A549 (cell line): Measurements from ENCODE around the gene MATN4. TPM values are rescaled to one million over a fixed set of nuclear protein-coding genes. Genes with fewer than 3 reads are reported as not detected.
A peak's percentile ranks its signal among the peaks of the same experiment; 100 is the strongest.

ENCODE experiments used
- ATAC-seq, 2 experiments: fragments of 200-7000 bp in 1 of 2; fragments of >200 bp in 1 of 2; cut with Nextera tagmentation in 1 of 2; cut with Tn5 transposase in 1 of 2; 3 replicates each; pipeline versions ENCODE4 v1.8.0 to v1.9.1; 2018 to 2020; ENCODE audit warnings: mild to moderate bottlenecking in 1 of 2, moderate library complexity in 1 of 2
- CTCF ChIA-PET: fragments of 300-600 bp; sonication (Branson Sonifier 250); formaldehyde crosslinking; extraction: SDS; loops from one replicate; lab custom pipeline; 2021; ENCODE audit warnings: antibody characterized with exemption, inconsistent platforms; lab: Yijun Ruan, JAX
- POLR2A ChIA-PET: fragments of 350-600 bp; formaldehyde crosslinking; extraction: SDS; loops from one replicate; lab custom pipeline; 2021; ENCODE audit warnings: antibody characterized with exemption, inconsistent platforms; lab: Yijun Ruan, JAX
- DNase-seq, 2 experiments: peaks; one replicate each; pipeline versions ENCODE4 v3.0.0 to v3.0.0-alpha.2; 2011 to 2016; ENCODE audit warnings: low read depth in 1 of 2, low spot score in 1 of 2
- FAIRE-seq: peaks from 2 replicates; lab custom pipeline; 2011; peaks lifted over from hg19 to GRCh38; lab: Jason Lieb, UNC
- H3K27ac ChIP-seq, 2 experiments: fragments of >200 bp; sonication (Bioruptor Twin); formaldehyde crosslinking; 3 replicates each; pipeline ENCODE4 v1.5.1; 2016 to 2017
- H3K4me1 ChIP-seq: fragments of >200 bp; sonication (Bioruptor Twin); formaldehyde crosslinking; 3 replicates; pipeline ENCODE4 v1.6.1; 2016
- H3K4me2 ChIP-seq: fragments of >200 bp; sonication (Bioruptor Twin); formaldehyde crosslinking; 3 replicates; pipeline ENCODE4 v1.6.1; 2016
- H3K4me3 ChIP-seq: fragments of >200 bp; sonication (Bioruptor Twin); formaldehyde crosslinking; 3 replicates; pipeline ENCODE4 v1.5.1; 2016
- H3K9me3 ChIP-seq: fragments of >200 bp; sonication (Bioruptor Twin); formaldehyde crosslinking; 3 replicates; pipeline ENCODE4 v1.6.1; 2016
- CBX8 ChIP-seq: fragments of 200-600 bp; sonication (generic); IDR thresholded peaks from 2 replicates; pipeline ENCODE4 v1.6.1; 2016
- EP300 ChIP-seq, 2 experiments: fragments of >200 bp; sonication (Bioruptor Twin); formaldehyde crosslinking; IDR thresholded peaks; 2 replicates in 1 of 2; 3 replicates in 1 of 2; pipeline ENCODE4 v1.6.1; 2016 to 2017
- FOXS1 ChIP-seq: fragments of 250-450 bp; sonication (Bioruptor Pico); IDR thresholded peaks from 2 replicates; pipeline ENCODE4 v1.5.0; 2020; ENCODE audit warnings: mild to moderate bottlenecking, moderate library complexity
- HOXA7 ChIP-seq: fragments of 250-450 bp; sonication (Bioruptor Pico); IDR thresholded peaks from 2 replicates; pipeline ENCODE4 v1.5.0; 2020; ENCODE audit warnings: mild to moderate bottlenecking, moderate library complexity
- JUNB ChIP-seq: fragments of >200 bp; sonication (Bioruptor Twin); formaldehyde crosslinking; IDR thresholded peaks from 2 replicates; pipeline ENCODE4 v1.6.1; 2016
- NPAS2 ChIP-seq: fragments of 250-450 bp; sonication (Bioruptor Pico); IDR thresholded peaks from 2 replicates; pipeline ENCODE4 v1.8.0; 2022; ENCODE audit warnings: mild to moderate bottlenecking, moderate library complexity, borderline replicate concordance
- NR3C1 ChIP-seq: fragments of >200 bp; sonication (Bioruptor Twin); formaldehyde crosslinking; IDR thresholded peaks from 3 replicates; pipeline ENCODE4 v1.6.1; 2017
- PHF8 ChIP-seq: fragments of 200-600 bp; sonication (generic); IDR thresholded peaks from 2 replicates; pipeline ENCODE4 v1.6.1; 2016; ENCODE audit warnings: low read depth, mild to moderate bottlenecking, antibody characterized with exemption, moderate library complexity, borderline replicate concordance
- POLR2AphosphoS2 ChIP-seq: conservative IDR thresholded peaks from 2 replicates; pipeline ENCODE4 v1.6.1; 2012; ENCODE audit warnings: low read length, improper control_type of control experiment, inconsistent platforms
- RAD21 ChIP-seq, 2 experiments: fragments of >200 bp in 1 of 2; sonication (Bioruptor Twin) in 1 of 2; formaldehyde crosslinking in 1 of 2; IDR thresholded peaks in 1 of 2; conservative IDR thresholded peaks in 1 of 2; 2 replicates in 1 of 2; 3 replicates in 1 of 2; pipeline ENCODE4 v1.6.1; 2012 to 2018; ENCODE audit warnings: inconsistent platforms in 1 of 2
- RCOR1 ChIP-seq: fragments of 150-350 bp; IDR thresholded peaks from 2 replicates; pipeline ENCODE4 v1.6.1; 2014; ENCODE audit warnings: antibody characterized with exemption, low read length, low read depth
- SMC3 ChIP-seq: fragments of >200 bp; sonication (Bioruptor Twin); formaldehyde crosslinking; IDR thresholded peaks from 3 replicates; pipeline ENCODE4 v1.6.1; 2018; ENCODE audit warnings: inconsistent platforms
- TFCP2L1 ChIP-seq: fragments of 250-450 bp; sonication (Bioruptor Pico); IDR thresholded peaks from 2 replicates; pipeline ENCODE4 v1.5.0; 2021; ENCODE audit warnings: mild to moderate bottlenecking
- TP53 ChIP-seq: fragments of 250-450 bp; sonication (Bioruptor Pico); IDR thresholded peaks from 2 replicates; pipeline ENCODE4 v1.5.0; 2021; ENCODE audit warnings: mild to moderate bottlenecking, moderate library complexity
- ZFP36 ChIP-seq: fragments of 450-650 bp; IDR thresholded peaks from 2 replicates; pipeline ENCODE4 v1.6.1; 2014; ENCODE audit warnings: borderline replicate concordance; ENCODE audit not compliant: partially characterized antibody
- WGBS: methylation state at CpG from one replicate; pipeline ENCODE4 v1.1.6; 2017; ENCODE audit errors: missing lambda C conversion rate; 5-methylcytosine and 5-hydroxymethylcytosine counted together
- polyA plus RNA-seq, 4 experiments: library from polyadenylated mRNA; depleted of rRNA in 3 of 4; stranded (reverse); fragments of >200 nt; fragmentation: RNase III in 1 of 4; extraction: RNeasy Plus Mini Kit Qiagen cat#74134 plus additional on column Dnase treatment in 1 of 4; gene quantifications; 2 replicates in 3 of 4; 3 replicates in 1 of 4; pipeline ENCODE4 v1.2.3, GENCODE V29; 2011 to 2017
- TF ChIP-seq, protein P1 (sequence below): fragments of >200 bp; sonication (Bioruptor Twin); formaldehyde crosslinking; IDR thresholded peaks from 2 replicates; pipeline ENCODE4 v1.6.1; 2016
- TF ChIP-seq, protein P2 (sequence below): IDR thresholded peaks from 2 replicates; pipeline ENCODE4 v1.6.1; 2012; ENCODE audit warnings: low read depth, borderline replicate concordance
- TF ChIP-seq, protein P3 (sequence below): fragments of 150-350 bp; IDR thresholded peaks from 2 replicates; pipeline ENCODE4 v1.6.1; 2014; ENCODE audit warnings: low read depth, mild to moderate bottlenecking, low read length
- TF ChIP-seq, protein P4 (sequence below): fragments of >200 bp; sonication (Bioruptor Twin); formaldehyde crosslinking; IDR thresholded peaks from 3 replicates; pipeline ENCODE4 v1.5.1; 2016
- TF ChIP-seq, protein P5 (sequence below): fragments of 250-450 bp; sonication (Bioruptor Pico); IDR thresholded peaks from 2 replicates; pipeline ENCODE4 v1.5.0; 2020; ENCODE audit warnings: low read depth, mild to moderate bottlenecking, moderate library complexity
- TF ChIP-seq, protein P6 (sequence below): IDR thresholded peaks from 2 replicates; pipeline ENCODE4 v1.6.1; 2012
- TF ChIP-seq, protein P7 (sequence below): IDR thresholded peaks from 2 replicates; pipeline ENCODE4 v1.6.1; 2012

The MATN4 gene
- polyA plus RNA-seq, 2 of the 4 experiments (the other 2 are of a cell fraction): 0.04 to 0.05 TPM

DNA sequence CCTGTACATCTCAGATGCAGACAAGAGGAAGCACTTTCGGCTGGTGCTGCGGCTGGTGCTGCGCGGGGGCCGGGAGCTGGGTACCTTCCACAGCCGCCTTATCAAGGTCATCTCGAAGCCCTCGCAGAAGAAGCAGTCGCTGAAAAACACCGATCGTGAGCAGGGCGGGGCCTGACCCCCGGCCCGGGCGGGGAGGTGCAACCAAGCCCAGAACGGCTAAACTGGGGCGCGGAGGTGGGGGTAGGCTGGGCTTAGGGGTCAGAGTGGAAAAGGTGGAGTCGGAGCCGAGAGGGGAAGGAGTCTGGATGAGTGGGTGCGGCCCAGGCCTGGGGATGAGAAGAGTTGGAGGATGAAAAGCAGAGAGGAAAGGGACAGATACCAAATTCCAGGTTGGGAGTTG lies 4.1 kb upstream of the MATN4 start:
- CTCF ChIA-PET: interaction anchor here (0.6 to 3.0 kb wide), 45 partner anchors 8 to 459 kb away, joined by 3 to 27 read pairs (median 4); partner anchors contain the start of genes DBNDD2, KCNS1 and SYS1
- DNase-seq (no peak), FAIRE-seq (no peak), ATAC-seq (no peak)
- POLR2A ChIA-PET: interaction anchor here (1.0 kb wide), 1 partner anchor 268 kb away, joined by 3 read pairs; no protein-coding TSS in a partner anchor
- H3K4me2 ChIP-seq: peak overlapping the region; percentile 68; the same call in 2 of the 3 replicates
- H3K9me3 ChIP-seq: no peaks in the 10 kb centered on the region
- H3K27ac ChIP-seq: no peak overlapping the region
- 76% methylated on average over 13 of the region's 21 CpGs for WGBS
- H3K4me1 ChIP-seq: no peaks in the 10 kb centered on the region
- H3K4me3 ChIP-seq: no peak overlapping the region
- TF ChIP-seq, protein P1, sequence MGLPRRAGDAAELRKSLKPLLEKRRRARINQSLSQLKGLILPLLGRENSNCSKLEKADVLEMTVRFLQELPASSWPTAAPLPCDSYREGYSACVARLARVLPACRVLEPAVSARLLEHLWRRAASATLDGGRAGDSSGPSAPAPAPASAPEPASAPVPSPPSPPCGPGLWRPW: no peak
- TF ChIP-seq TFCP2L1 (CRISPR knock-in tag): no peak
- no peak for TF ChIP-seq ZFP36
- TF ChIP-seq TP53 (CRISPR knock-in tag): no peak
- TF ChIP-seq HOXA7 (CRISPR knock-in tag): no peak
- no peak for TF ChIP-seq CBX8
- TF ChIP-seq JUNB: no peak
- TF ChIP-seq EP300 (IDR thresholded peaks at IDR 0.05): no peak
- no peak for TF ChIP-seq RCOR1
- TF ChIP-seq FOXS1 (CRISPR knock-in tag): no peak
- TF ChIP-seq POLR2AphosphoS2: no peak
- TF ChIP-seq, protein P2, sequence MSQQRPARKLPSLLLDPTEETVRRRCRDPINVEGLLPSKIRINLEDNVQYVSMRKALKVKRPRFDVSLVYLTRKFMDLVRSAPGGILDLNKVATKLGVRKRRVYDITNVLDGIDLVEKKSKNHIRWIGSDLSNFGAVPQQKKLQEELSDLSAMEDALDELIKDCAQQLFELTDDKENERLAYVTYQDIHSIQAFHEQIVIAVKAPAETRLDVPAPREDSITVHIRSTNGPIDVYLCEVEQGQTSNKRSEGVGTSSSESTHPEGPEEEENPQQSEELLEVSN: no peak
- TF ChIP-seq, protein P3, sequence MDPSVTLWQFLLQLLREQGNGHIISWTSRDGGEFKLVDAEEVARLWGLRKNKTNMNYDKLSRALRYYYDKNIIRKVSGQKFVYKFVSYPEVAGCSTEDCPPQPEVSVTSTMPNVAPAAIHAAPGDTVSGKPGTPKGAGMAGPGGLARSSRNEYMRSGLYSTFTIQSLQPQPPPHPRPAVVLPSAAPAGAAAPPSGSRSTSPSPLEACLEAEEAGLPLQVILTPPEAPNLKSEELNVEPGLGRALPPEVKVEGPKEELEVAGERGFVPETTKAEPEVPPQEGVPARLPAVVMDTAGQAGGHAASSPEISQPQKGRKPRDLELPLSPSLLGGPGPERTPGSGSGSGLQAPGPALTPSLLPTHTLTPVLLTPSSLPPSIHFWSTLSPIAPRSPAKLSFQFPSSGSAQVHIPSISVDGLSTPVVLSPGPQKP: no peak
- TF ChIP-seq, protein P4, sequence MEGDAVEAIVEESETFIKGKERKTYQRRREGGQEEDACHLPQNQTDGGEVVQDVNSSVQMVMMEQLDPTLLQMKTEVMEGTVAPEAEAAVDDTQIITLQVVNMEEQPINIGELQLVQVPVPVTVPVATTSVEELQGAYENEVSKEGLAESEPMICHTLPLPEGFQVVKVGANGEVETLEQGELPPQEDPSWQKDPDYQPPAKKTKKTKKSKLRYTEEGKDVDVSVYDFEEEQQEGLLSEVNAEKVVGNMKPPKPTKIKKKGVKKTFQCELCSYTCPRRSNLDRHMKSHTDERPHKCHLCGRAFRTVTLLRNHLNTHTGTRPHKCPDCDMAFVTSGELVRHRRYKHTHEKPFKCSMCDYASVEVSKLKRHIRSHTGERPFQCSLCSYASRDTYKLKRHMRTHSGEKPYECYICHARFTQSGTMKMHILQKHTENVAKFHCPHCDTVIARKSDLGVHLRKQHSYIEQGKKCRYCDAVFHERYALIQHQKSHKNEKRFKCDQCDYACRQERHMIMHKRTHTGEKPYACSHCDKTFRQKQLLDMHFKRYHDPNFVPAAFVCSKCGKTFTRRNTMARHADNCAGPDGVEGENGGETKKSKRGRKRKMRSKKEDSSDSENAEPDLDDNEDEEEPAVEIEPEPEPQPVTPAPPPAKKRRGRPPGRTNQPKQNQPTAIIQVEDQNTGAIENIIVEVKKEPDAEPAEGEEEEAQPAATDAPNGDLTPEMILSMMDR: no peak
- TF ChIP-seq, protein P5, sequence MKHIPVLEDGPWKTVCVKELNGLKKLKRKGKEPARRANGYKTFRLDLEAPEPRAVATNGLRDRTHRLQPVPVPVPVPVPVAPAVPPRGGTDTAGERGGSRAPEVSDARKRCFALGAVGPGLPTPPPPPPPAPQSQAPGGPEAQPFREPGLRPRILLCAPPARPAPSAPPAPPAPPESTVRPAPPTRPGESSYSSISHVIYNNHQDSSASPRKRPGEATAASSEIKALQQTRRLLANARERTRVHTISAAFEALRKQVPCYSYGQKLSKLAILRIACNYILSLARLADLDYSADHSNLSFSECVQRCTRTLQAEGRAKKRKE (CRISPR knock-in tag): no peak
- no peak for TF ChIP-seq NPAS2
- no peak for TF ChIP-seq PHF8

DNA sequence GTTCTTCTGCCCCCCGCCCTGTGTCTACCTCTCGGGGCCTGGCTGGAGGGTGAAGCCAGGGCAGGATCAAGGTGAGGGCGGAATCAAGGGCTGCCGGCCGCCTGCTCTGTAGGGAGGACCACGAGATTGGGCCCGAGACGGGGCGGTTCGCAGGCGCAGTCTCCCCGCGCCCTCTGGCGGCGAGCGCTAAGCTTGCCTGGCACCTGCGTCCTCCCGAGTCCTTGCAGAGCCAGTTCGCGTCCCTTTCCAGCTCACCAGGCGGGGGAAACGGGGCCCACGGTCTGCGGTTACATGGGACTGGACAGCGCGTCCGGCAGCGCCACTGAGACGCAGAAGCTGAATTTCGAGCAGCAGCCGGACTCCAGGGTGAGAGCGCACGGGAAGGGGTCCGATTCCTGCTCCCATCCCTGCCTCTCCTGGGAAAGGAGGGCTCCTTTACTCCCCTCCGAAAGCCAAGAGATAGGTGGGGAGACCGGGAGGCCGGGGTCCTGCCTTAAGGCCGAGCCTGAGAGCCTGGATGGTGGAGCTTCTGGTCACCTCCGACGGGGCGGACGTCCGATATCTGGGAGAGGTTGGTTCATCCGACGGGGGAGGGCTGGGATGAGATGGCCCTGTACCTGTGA lies 3.6 kb upstream of the MATN4 start:
- no peak for FAIRE-seq
- POLR2A ChIA-PET: interaction anchor here (1.0 kb wide), 1 partner anchor 268 kb away, joined by 3 read pairs; no protein-coding TSS in a partner anchor

More for the DNA sequence above, 3.6 kb upstream of the MATN4 start:
- Histone ChIP-seq H3K9me3 (no peaks in the 10 kb centered on the region), H3K4me2 (peak overlapping the region; percentile 68), H3K27ac (peak overlapping the region in 1 of 2 experiments; percentile 41; a peak in 1 of 6 replicates), H3K4me1 (no peaks in the 10 kb centered on the region), H3K4me3 (no peak overlapping the region; the same call in 2 of the 3 replicates)
- DNase-seq (peak; percentile 75 to 78), ATAC-seq (peak; percentile 79 to 94)
- WGBS: 26% methylated on average over 23 of the region's 45 CpGs
- CTCF ChIA-PET: interaction anchor here (0.6 to 3.0 kb wide), 43 partner anchors 8 to 460 kb away, joined by 3 to 27 read pairs (median 4); partner anchors contain the start of genes DBNDD2, KCNS1 and SYS1
- TF ChIP-seq TFCP2L1 (CRISPR knock-in tag) (no peak), SMC3 (peak; percentile 75), RAD21 (conservative IDR thresholded peaks at IDR 0.05 in 1 of 2, IDR thresholded peaks at IDR 0.05 in 1 of 2) (peak; percentile 60 to 68), NR3C1 (no peak)
- TF ChIP-seq, protein P6, sequence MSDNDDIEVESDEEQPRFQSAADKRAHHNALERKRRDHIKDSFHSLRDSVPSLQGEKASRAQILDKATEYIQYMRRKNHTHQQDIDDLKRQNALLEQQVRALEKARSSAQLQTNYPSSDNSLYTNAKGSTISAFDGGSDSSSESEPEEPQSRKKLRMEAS: peak; percentile 62; the same call in 1 of the 2 replicates
- TF ChIP-seq, protein P7, sequence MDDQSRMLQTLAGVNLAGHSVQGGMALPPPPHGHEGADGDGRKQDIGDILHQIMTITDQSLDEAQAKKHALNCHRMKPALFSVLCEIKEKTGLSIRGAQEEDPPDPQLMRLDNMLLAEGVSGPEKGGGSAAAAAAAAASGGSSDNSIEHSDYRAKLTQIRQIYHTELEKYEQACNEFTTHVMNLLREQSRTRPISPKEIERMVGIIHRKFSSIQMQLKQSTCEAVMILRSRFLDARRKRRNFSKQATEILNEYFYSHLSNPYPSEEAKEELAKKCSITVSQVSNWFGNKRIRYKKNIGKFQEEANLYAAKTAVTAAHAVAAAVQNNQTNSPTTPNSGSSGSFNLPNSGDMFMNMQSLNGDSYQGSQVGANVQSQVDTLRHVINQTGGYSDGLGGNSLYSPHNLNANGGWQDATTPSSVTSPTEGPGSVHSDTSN: no peak
- TF ChIP-seq, protein P4: peak; percentile 77
